A673 (cell line): Measurements from ENCODE around the gene ALG14. TPM values are rescaled to one million over a fixed set of nuclear protein-coding genes. Genes with fewer than 3 reads are reported as not detected.

Experiments
- BruUV-seq: library from RNA; stranded (reverse); fragments of 400-500 nt; replicated peaks from 2 replicates; lab custom pipeline; 2021; lab: Mats Ljungman, UMichigan
- CTCF ChIA-PET: fragments of 300-600 bp; sonication (Branson Sonifier 250); formaldehyde crosslinking; loops from one replicate; lab custom pipeline; 2022; ENCODE audit warnings: antibody characterized with exemption; lab: Charles Lee
- POLR2A ChIA-PET: fragments of 300-600 bp; sonication (Branson Sonifier 250); formaldehyde crosslinking; loops from one replicate; lab custom pipeline; 2022; ENCODE audit warnings: antibody characterized with exemption; ENCODE audit not compliant: low non-redundant PET; lab: Charles Lee
- DNase-seq: peaks from one replicate; pipeline ENCODE4 v3.0.0-alpha.2; 2015; ENCODE audit warnings: low spot score
- H3K27ac ChIP-seq: fragments of 200-600 bp; sonication (generic); 2 replicates; pipeline ENCODE4 v1.5.1; 2016; ENCODE audit warnings: mixed run types, low read depth, mild to moderate bottlenecking, mixed read lengths, antibody characterized with exemption, low read length; ENCODE audit not compliant: poor library complexity, severe bottlenecking
- H3K27me3 ChIP-seq: fragments of 200-600 bp; sonication (generic); replicated peaks from 2 replicates; pipeline ENCODE4 v1.6.1; 2017; ENCODE audit warnings: mixed run types, low read depth, mild to moderate bottlenecking, mixed read lengths, antibody characterized with exemption, low read length; ENCODE audit not compliant: insufficient read depth, poor library complexity
- H3K36me3 ChIP-seq: fragments of 200-600 bp; sonication (generic); 2 replicates; pipeline ENCODE4 v1.6.1; 2016; ENCODE audit warnings: mixed run types, mild to moderate bottlenecking, mixed read lengths, antibody characterized with exemption, low read length; ENCODE audit not compliant: insufficient read depth, poor library complexity, severe bottlenecking
- H3K4me1 ChIP-seq: fragments of 200-600 bp; sonication (generic); 2 replicates; pipeline ENCODE4 v1.6.1; 2017; ENCODE audit warnings: mixed run types, mild to moderate bottlenecking, mixed read lengths, antibody characterized with exemption, low read length; ENCODE audit not compliant: insufficient read depth, poor library complexity, severe bottlenecking
- H3K4me3 ChIP-seq: fragments of 200-600 bp; sonication (generic); 2 replicates; pipeline ENCODE4 v1.5.1; 2016; ENCODE audit warnings: low read depth, mixed run types, mild to moderate bottlenecking, mixed read lengths, low read length; ENCODE audit not compliant: poor library complexity, severe bottlenecking
- H3K9me3 ChIP-seq: fragments of 200-600 bp; sonication (generic); 2 replicates; pipeline ENCODE4 v1.6.1; 2016; ENCODE audit warnings: mixed run types, low read depth, mild to moderate bottlenecking, mixed read lengths, antibody characterized with exemption, low read length; ENCODE audit not compliant: poor library complexity, severe bottlenecking
- EZH2 ChIP-seq: fragments of 200-600 bp; sonication (generic); IDR thresholded peaks from 2 replicates; pipeline ENCODE4 v1.6.1; 2017; ENCODE audit warnings: borderline replicate concordance, low read depth, mild to moderate bottlenecking, mixed read lengths, antibody characterized with exemption, low read length; ENCODE audit not compliant: poor library complexity, severe bottlenecking
- intact Hi-C: fragments of 100-400 bp; cut with micrococcal nuclease; formaldehyde crosslinking; loops from one replicate; pipeline ENCODE4 v1.10.0; 2022; ENCODE audit not compliant: unreplicated experiment
- total RNA-seq: library from RNA; stranded (reverse); gene quantifications from 2 replicates; pipeline ENCODE4 v1.2.3, GENCODE V29; 2021
- TF ChIP-seq, protein P1 (sequence below): fragments of 300-800, 200-600 bp; sonication (generic); conservative IDR thresholded peaks from 2 replicates; pipeline ENCODE4 v1.5.1; 2017; ENCODE audit warnings: low read depth, mild to moderate bottlenecking, antibody characterized with exemption, low read length, moderate library complexity, mixed read lengths

The ALG14 gene
- total RNA-seq, 1 experiment from 2014 or later, result 11.3 TPM

GRCh38 chr1:95080446-95080845, 7.7 kb upstream of the ALG14 start:
- intact Hi-C loops, result no loop called here
- no peak overlapping the region for H3K27ac ChIP-seq
- no peaks in the 10 kb centered on the region for H3K36me3 ChIP-seq
- no peaks in the 10 kb centered on the region for H3K4me1 ChIP-seq
- peaks cover 52% of the 10 kb centered on the region for H3K27me3 ChIP-seq
- ChIA-PET CTCF (interaction anchor here (0.7 kb wide), 1 partner anchor 541 kb away, joined by 3 read pairs; no protein-coding TSS in a partner anchor), POLR2A (no interaction called here)
- no peak for DNase-seq
- TF ChIP-seq, protein P1, sequence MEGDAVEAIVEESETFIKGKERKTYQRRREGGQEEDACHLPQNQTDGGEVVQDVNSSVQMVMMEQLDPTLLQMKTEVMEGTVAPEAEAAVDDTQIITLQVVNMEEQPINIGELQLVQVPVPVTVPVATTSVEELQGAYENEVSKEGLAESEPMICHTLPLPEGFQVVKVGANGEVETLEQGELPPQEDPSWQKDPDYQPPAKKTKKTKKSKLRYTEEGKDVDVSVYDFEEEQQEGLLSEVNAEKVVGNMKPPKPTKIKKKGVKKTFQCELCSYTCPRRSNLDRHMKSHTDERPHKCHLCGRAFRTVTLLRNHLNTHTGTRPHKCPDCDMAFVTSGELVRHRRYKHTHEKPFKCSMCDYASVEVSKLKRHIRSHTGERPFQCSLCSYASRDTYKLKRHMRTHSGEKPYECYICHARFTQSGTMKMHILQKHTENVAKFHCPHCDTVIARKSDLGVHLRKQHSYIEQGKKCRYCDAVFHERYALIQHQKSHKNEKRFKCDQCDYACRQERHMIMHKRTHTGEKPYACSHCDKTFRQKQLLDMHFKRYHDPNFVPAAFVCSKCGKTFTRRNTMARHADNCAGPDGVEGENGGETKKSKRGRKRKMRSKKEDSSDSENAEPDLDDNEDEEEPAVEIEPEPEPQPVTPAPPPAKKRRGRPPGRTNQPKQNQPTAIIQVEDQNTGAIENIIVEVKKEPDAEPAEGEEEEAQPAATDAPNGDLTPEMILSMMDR, result no peak
- no peak for TF ChIP-seq EZH2
- no TSS peak for BruUV-seq
- no peaks in the 10 kb centered on the region for H3K9me3 ChIP-seq
- H3K4me3 ChIP-seq, result no peak overlapping the region

DNA sequence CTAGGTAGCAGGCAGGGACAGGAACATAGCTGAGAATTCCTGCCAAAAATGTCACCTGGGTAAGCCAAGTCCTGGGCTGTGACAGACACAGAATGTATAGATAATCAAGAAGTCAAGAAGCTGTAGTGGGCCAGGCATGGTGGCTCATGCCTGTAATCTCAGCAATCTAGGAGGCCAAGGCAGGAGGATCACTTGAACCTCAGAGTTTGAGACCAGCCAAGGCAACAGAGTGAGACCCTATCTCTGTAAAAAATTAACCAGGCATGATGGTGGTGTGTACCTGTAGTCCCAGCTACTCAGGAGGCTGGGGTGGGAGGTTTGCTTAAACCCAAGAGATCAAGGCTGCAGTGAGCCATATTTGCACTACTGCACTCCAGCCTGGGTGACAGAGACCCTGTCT, 3.3 kb upstream of the ALG14 start:
- Histone ChIP-seq H3K27me3 (peaks cover 43% of the 10 kb centered on the region), H3K36me3 (no peaks in the 10 kb centered on the region), H3K27ac (no peak overlapping the region), H3K9me3 (no peaks in the 10 kb centered on the region), H3K4me1 (no peaks in the 10 kb centered on the region), H3K4me3 (no peak overlapping the region)
- intact Hi-C loops, result no loop called here
- POLR2A ChIA-PET, result no interaction called here
- no TSS peak for BruUV-seq
- CTCF ChIA-PET, result interaction anchor here (0.7 to 1.2 kb wide), 2 partner anchors 8 to 158 kb away, joined by 3 to 6 read pairs; partner anchors contain the start of gene RWDD3
- TF ChIP-seq, protein P1, result no peak
- no peak for TF ChIP-seq EZH2
- DNase-seq, result no peak

DNA sequence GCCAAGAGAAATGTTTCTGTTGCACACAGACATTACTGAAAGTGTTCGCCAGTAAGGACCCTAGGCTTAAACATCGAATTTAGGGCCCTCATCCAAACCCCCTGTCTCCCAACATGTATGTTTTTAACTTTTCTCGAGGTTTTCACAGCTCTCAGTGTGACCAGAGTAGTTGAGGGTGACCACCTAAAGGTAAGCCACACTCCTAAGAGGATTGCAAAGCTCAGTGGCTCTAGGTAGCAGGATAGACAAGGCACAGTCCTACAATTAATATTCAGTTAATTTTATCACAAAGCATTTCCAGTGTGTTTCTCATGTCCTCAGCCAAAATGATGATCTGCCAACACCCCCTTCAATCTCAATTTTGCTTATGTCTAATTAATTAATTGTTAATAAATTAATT, 695 bp upstream of the ALG14 start:
- TF ChIP-seq, protein P1, result no peak
- no peak for TF ChIP-seq EZH2
- intact Hi-C loops, result no loop called here

More for the DNA sequence above, 695 bp upstream of the ALG14 start:
- H3K27me3 ChIP-seq, result peaks cover 17% of the 10 kb centered on the region
- ChIA-PET CTCF (interaction anchor here (0.7 to 1.5 kb wide), 4 partner anchors 30 to 161 kb away, joined by 3 to 15 read pairs (median 4); partner anchors contain the start of gene RWDD3), POLR2A (interaction anchor here (1.0 kb wide), 1 partner anchor 160 kb away, joined by 3 read pairs; the partner anchor contains the start of gene RWDD3)
- BruUV-seq, result no TSS peak
- peak overlapping the region; percentile 91 for H3K27ac ChIP-seq
- no peak for DNase-seq
- H3K36me3 ChIP-seq, result no peaks in the 10 kb centered on the region
- peak overlapping the region; percentile 64 for H3K4me3 ChIP-seq
- H3K9me3 ChIP-seq, result no peaks in the 10 kb centered on the region
- H3K4me1 ChIP-seq, result no peaks in the 10 kb centered on the region
